NCI-H1105 treated with DMSO at 0.1 percent for 48 hours (cell line): ENCODE data around the gene RHPN2.
"Not testable (repeated sequence)": the region's sequence is repeated elsewhere in the genome, so short reads cannot be mapped to it uniquely, and the experiment has no call there.

ENCODE experiments used
- DNase-seq: peaks from one replicate; lab custom pipeline; 2025; lab: John Stamatoyannopoulos, UW

Gene RHPN2

DNA sequence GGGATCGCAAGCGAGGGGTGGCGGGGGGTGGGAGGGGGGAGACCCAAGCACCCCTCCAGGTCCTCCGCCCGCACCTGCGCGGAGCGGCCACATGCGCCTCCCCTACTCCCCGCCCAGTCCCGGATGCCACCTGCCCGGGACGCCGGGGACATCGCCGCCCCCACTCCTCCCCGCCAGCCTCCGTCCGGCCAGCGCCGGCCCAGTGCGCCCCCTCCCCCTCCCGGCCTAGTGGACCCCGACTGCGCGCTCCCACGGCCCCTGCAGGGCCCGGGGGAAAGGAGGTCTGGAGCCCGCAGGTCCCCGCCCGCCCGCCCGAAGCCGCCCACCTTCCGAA lies 263 bp downstream of the RHPN2 start:
- DNase-seq: peak; percentile 38

DNA sequence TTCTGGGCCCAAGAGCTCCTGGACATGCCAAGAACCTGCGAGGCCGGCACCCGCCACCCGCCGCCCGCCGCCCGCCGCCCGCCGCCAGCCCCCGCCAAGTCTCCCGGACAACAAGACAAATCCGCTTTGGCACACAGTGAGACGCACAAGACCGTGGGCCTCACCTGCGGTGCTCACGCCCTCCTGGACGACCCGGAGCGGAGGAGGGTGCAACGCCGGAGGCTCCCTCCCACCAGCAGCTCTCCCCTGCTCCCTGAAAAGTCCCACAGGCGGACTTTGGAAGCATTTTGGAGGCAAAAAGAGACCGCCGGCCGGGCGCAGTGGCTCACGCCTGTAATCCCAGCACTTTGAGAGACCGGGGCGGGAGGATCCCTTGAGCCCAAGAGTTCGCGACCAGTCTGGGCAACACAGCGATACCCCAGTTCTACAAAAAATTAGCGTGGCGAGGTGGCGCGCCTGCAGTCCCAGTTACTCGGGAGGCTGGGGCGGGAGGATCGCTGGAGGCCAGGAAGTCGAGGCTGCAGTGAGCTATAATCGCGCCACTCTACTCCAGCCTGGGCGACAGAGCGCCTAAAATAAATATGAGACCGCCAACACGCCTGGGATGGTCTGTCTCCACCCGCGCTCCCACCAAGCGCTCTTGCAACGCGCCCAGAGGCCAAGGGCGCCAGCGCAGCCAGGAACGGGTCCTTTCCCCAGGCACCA lies 783 bp downstream of the RHPN2 start:
- no peak for DNase-seq

- DNase-seq: peak; percentile 75
Measured at GRCh38 chr19:33063356-33063752, 1.3 kb downstream of the RHPN2 start.

DNA sequence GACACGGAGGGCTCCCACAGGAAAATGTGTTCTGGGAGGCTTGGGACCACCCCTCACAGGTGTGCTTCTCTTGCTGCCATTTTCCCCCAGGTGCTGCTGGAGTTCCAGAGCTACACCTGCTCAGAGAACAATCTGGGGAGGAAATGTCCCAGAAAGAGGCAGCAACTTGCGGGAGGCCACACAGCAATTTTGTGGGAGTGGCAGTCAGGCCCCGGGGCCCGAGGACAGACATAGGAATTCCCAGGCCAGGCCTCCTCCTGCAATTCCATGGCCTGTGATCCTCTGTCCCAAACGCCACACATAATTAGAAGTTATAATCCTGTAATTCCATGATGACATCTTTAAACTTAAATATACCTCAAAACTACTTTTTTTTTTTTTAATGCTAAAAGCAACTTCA lies 1.8 kb downstream of the RHPN2 start:
- DNase-seq: no peak

GRCh38 chr19:33060586-33060985 lies 4.1 kb downstream of the RHPN2 start:
- no peak for DNase-seq

DNA sequence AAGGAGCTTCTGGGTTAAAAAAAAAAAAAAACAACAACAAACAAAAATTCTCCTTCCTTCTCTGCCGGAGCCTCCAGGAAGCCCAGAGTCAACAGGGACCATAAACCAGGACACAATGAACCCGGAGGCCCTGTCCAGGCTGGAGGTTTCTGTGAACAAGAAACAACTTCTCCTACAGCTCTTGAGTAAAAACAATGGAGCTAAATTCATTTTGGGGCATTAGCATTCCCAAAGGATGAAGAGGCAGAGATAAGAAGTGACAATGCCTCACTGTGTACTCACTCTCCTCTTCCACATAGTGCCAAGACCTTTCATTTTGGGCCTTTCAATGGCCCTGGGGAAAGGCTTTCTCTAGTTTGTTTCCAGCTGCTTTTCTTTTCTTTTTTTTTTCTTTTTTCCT lies 9.0 kb downstream of the RHPN2 start:
- DNase-seq: no peak

DNA sequence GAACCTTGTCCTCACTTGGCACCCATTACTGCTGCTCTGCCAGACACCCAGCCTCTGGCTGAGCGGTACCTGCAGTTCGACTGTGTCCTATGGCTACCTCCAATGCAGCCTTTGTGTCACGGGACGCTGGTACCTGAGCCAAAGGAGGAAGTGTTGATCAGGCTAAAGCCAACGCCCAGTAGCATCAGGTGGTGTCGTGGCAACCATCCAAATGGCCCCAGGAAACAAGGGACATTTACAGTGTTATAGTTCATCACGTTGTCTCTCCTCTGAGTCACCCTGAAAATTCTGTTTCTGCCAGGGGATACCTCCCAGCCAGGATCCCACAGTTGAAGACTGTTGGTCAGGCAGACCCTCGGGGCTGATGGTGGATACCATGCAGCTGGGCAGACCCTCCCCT lies 10.1 kb downstream of the RHPN2 start:
- no peak for DNase-seq

GRCh38 chr19:33052352-33052972 lies 12.2 kb downstream of the RHPN2 start:
- peak; percentile 35 for DNase-seq

GRCh38 chr19:33050110-33050509 lies 14.6 kb downstream of the RHPN2 start:
- no peak for DNase-seq

GRCh38 chr19:33048806-33049676 lies 15.6 kb downstream of the RHPN2 start:
- no peak for DNase-seq

- no peak for DNase-seq
Measured at GRCh38 chr19:33047422-33047821, 17.3 kb downstream of the RHPN2 start.

DNA sequence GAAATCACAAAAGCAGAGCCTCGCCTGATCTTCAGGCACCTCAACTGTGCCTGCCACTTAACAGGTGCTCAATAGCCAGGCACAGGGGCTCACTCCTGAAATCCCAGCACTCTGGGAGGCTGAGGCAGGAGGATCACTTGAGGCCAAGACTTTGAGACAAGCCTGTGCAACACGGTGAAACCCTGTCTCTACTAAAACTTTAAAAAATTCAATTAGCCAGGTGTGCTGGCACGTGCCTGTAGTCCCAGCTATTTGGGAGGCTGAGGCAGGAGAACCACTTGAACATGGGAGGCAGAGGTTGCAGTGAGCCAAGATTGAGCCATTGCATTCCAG lies 22.9 kb downstream of the RHPN2 start:
- DNase-seq: not testable (repeated sequence)

GRCh38 chr19:33040994-33041827 lies 23.5 kb downstream of the RHPN2 start:
- DNase-seq: no peak

DNA sequence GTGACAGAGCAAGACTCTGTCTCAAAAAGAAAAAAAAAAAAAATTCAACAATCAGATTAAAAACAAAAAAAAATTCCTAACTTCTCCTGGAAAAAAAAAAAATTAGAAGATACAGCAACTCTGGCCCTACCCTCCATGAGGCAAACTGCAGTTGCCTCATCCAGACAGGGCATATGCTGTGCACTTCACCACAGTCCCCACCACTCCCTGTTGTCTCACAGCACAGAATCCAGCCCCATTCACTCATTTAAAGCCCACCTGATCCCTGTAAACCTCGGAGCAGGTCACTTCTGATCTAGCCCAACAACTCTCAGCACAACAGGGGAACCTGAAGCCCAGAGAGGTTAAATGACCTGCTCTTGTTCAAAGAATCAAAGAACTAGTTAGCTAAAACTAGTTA lies 24.9 kb downstream of the RHPN2 start:
- DNase-seq: no peak

GRCh38 chr19:33039108-33039599 lies 25.5 kb downstream of the RHPN2 start:
- DNase-seq: no peak

GRCh38 chr19:33037168-33038025 lies 27.3 kb downstream of the RHPN2 start:
- not testable (repeated sequence) for DNase-seq

DNA sequence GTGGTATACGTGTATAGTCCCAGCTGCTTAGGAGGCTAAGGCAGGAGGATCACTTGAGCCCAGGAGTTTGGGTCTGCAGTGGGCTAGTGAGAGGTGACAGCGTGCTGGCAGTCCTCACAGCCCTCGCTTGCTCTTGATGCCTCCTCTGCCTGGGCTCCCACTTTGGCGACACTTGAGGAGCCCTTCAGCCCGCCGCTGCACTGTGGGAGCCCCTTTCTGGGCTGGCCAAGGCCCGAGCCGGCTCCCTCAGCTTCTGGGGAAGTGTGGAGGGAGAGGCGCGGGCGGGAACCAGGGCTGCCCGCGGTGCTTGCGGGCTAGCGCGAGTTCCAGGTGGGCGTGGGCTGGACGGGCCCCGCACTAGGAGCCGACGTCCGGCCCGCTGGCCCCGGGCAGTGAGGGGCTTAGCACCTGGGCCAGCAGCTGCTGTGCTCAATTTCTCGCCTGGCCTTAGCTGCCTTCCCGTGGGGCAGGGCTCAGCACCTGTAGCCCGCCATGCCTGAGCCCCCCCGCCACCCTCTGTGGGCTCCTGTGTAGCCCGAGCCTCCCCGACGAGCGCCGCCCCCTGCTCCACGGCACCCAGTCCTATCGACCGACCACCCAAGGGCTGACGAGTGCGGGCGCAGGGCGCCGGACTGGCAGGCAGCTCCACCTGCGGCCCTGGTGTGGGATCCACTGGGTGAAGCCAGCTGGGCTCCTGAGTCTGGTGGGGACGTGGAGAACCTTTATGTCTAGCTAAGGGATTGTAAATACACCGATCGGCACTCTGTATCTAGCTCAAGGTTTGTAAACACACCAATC lies 28.1 kb downstream of the RHPN2 start:
- DNase-seq: not testable (repeated sequence)

DNA sequence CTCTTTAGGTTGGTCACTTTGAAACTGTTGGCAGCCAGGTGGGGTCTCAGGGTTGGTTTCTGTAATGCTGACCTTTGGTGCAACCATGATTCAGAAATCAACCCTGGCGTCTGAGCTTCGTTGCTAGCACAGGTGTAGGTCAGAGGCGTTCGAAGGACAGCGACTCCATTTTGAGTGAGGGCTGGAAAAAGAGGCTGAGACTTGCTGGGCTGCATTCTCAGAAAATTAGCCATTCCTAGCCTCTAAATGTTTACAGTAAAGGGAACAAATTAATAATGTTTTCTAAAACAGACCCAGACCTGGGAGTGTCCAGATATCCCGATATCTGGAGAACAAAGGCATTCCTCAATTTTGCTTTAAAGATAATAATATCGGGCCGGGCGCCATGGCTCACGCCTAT lies 29.2 kb downstream of the RHPN2 start:
- DNase-seq: no peak

- no peak for DNase-seq
Measured at GRCh38 chr19:33032218-33032781, 32.4 kb downstream of the RHPN2 start.

DNA sequence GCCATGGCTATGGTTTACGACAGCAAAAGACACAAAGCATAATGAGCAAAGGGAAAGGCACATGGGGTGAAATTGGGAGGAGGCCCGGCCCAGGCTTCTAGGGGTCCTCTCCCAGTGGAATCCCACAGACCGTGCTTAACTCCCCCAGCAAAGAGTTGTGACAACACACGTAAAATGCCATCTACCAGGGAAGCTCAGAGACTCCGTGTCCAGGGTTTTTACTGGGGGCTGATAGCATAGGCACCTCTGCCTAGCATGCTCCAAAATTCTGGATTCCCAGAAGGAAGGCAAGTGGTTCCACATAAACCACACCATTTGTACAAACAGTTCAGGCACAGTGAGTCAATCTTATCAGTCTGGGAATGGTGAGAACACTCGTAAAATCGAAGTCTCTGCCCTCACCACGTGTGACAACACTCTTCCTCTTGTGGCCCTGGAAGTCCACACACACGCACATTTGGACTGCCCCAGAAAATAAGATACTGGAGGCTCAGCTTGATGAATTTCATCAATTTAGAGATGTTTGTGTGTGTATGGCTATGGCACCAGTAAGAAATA lies 34.9 kb downstream of the RHPN2 start:
- DNase-seq: no peak
